Activated CD8-positive, alpha-beta T cell treated with anti-CD3 and anti-CD28 coated beads, Interleukin-2, amount 10 ng/mL, durations not matched to agents 7 days and 5 days (primary cell): Measurements from ENCODE around the gene ZNF629. TPM values are rescaled to one million over a fixed set of nuclear protein-coding genes. Genes with fewer than 3 reads are reported as not detected.
A peak's percentile ranks its signal among the peaks of the same experiment; 100 is the strongest.

ENCODE experiments used
- ATAC-seq: fragments of 150-1000 bp; cut with Tn5 transposase; one replicate; pipeline ENCODE4 v1.10.0; 2021; ENCODE audit warnings: moderate library complexity
- CTCF ChIA-PET: fragments of 350-600 bp; sonication (Branson Sonifier 250); formaldehyde crosslinking; loops from one replicate; lab custom pipeline; 2021; ENCODE audit warnings: antibody characterized with exemption; lab: Charles Lee
- POLR2A ChIA-PET: fragments of 350-600 bp; sonication (Branson Sonifier 250); formaldehyde crosslinking; loops from one replicate; lab custom pipeline; 2021; ENCODE audit warnings: antibody characterized with exemption; lab: Charles Lee
- DNase-seq: peaks from one replicate; pipeline ENCODE4 v3.0.0-alpha.2; 2020
- H3K27ac Mint-ChIP-seq: one replicate; pipeline ENCODE4 v1.8.0; 2021; ENCODE audit warnings: mild to moderate bottlenecking, mixed read lengths
- H3K27me3 Mint-ChIP-seq: one replicate; pipeline ENCODE4 v1.8.0; 2021; ENCODE audit warnings: low read depth, mixed read lengths
- H3K36me3 Mint-ChIP-seq: one replicate; pipeline ENCODE4 v1.8.0; 2021; ENCODE audit warnings: low read depth, mixed read lengths
- H3K4me1 Mint-ChIP-seq: one replicate; pipeline ENCODE4 v1.8.0; 2021; ENCODE audit warnings: low read depth, mixed read lengths
- H3K4me3 Mint-ChIP-seq: one replicate; pipeline ENCODE4 v1.8.0; 2021; ENCODE audit warnings: mild to moderate bottlenecking, mixed read lengths
- H3K9me3 Mint-ChIP-seq: one replicate; pipeline ENCODE4 v1.8.0; 2022; ENCODE audit warnings: mixed read lengths; ENCODE audit not compliant: insufficient read depth
- total RNA-seq, 2 experiments: library from RNA; stranded (reverse); gene quantifications; one replicate each; pipeline ENCODE4 v1.2.3, GENCODE V29; 2021

ZNF629 gene
- total RNA-seq, 2 experiments from 2014 or later = 1.7 to 1.9 TPM

DNA sequence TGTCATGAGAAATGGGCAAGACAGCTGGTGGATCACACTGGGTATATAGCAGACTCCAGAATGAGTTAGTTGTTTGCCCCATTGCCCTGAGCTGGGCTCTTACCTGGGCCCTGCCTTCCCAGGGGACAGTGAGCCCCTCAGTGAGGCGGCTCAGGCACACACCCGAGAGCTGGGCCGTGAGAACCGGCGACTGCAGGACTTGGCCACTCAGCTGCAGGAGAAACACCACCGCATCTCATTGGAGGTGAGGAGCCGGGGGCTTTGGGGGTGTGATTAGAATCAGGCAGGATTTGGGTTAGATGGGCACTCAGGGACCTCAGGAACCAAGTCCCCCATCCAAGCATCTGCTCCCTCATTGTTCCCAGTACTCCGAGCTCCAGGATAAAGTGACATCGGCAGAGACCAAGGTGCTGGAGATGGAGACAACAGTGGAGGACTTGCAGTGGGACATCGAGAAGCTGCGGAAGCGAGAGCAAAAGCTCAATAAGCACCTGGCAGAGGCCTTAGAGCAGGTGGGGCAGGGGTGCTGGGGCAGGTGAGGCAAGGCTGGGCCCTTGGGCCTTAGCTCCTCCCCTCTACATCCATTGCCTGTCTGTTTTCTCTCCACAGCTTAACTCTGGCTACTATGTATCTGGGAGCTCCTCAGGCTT lies 22.1 kb downstream of the ZNF629 start:
- H3K4me1 Mint-ChIP-seq = peaks cover 33% of the 10 kb centered on the region
- H3K9me3 Mint-ChIP-seq = no peaks in the 10 kb centered on the region
- no peak overlapping the region for H3K4me3 Mint-ChIP-seq
- peaks cover 63% of the 10 kb centered on the region for H3K36me3 Mint-ChIP-seq
- CTCF ChIA-PET = no interaction called here
- ATAC-seq (no peak), DNase-seq (no peak)
- no peak overlapping the region for H3K27ac Mint-ChIP-seq
- POLR2A ChIA-PET = interaction anchor here (0.9 to 1.6 kb wide), 2 partner anchors 17 to 57 kb away, joined by 3 read pairs; no protein-coding TSS in a partner anchor
- H3K27me3 Mint-ChIP-seq = no peaks in the 10 kb centered on the region

DNA sequence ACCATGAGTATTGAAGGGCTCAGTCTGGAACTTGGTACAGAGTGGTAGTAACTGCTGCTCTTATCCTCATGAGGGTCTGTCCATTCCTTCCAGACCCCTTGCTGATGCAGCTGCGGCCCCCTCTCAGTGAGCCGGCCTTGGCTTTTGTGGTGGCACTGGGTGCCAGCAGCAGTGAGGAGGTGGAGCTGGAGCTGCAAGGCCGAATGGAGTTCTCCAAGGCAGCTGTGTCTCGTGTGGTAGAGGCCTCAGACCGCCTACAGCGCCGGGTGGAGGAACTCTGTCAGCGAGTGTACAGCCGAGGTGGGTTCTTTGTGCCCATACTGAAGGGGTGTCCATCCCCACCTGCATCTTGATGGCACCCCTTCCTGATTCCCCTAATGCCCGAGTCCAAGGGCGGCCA lies 22.9 kb downstream of the ZNF629 start:
- H3K9me3 Mint-ChIP-seq = no peaks in the 10 kb centered on the region
- peak overlapping the region; percentile 28 for H3K4me3 Mint-ChIP-seq
- no peaks in the 10 kb centered on the region for H3K27me3 Mint-ChIP-seq
- no peak overlapping the region for H3K27ac Mint-ChIP-seq
- peaks cover 55% of the 10 kb centered on the region for H3K36me3 Mint-ChIP-seq
- ChIA-PET CTCF (no interaction called here), POLR2A (interaction anchor here (0.9 to 1.1 kb wide), 2 partner anchors 16 to 56 kb away, joined by 3 to 6 read pairs; partner anchors contain the start of gene PHKG2)
- DNase-seq (no peak), ATAC-seq (no peak)
- peaks cover 33% of the 10 kb centered on the region for H3K4me1 Mint-ChIP-seq

- peak overlapping the region; percentile 92 for H3K27ac Mint-ChIP-seq
Observed at GRCh38 chr16:30762991-30763725, 23.8 kb downstream of the ZNF629 start.

DNA sequence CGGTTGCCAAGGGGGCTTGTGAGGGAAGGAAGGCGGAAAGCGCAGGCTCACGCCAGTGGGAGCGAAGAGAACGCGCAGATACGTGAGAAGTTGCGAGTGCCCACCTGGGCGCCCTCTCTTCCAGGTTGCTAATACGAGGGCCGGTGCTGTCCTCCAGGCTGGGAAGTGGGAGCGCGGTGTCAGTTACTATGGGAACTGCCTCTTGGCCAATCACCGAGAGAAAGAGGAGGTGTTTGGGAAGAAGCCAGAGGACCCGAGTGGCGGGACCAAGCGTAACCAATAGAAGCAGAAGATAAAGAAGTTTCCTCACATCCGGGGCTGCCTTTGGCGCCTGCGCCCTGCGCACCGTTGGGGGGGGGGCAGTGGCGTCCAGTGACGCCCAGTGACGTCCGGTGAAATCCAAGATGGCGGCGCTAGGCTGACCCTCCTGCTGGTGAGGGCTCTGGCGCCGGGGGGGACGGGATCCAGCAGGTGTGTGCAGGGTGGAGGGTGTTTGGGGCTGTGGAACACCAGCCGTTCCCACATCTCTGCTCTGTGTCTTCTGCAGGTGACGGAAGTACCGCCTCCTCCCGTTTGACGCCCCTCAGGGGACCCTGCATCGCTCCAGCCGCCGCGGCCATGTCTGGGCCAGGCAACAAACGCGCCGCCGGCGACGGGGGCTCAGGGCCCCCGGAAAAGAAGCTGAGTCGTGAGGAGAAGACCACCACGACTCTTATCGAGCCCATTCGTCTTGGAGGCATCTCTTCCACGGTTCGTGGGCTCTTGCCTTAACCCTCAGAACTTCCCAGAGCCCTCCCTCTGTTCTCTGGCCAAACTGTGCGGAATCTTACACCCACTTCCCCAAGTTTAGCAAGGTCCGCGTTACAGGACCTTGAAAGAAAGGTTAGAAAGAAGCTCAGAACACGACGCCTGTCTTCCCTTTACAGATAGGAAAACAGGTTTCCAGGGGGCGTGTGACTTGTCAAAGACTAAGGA lies 24.8 kb downstream of the ZNF629 start, which contains the start of the genes CFAP119 and RNF40:
Gene CFAP119, minus strand, starts transcription at position 135 of the 975 bp plus-strand sequence. CDS start 314 bp downstream, outside the sequence.
Gene RNF40, plus strand, starts transcription at position 395 of the 975 bp plus-strand sequence. Its CDS starts 224 bp downstream, at position 619.
- Mint-ChIP-seq H3K36me3 (peaks cover 44% of the 10 kb centered on the region), H3K27me3 (no peaks in the 10 kb centered on the region), H3K27ac (peak within 1 kb of the TSS; percentile 92), H3K9me3 (no peaks in the 10 kb centered on the region), H3K4me3 (peak within 1 kb of the TSS; percentile 89), H3K4me1 (peaks cover 33% of the 10 kb centered on the region)
- POLR2A ChIA-PET = interaction anchor here (0.6 to 0.7 kb wide), 2 partner anchors 30 to 105 kb away, joined by 3 read pairs; no protein-coding TSS in a partner anchor
- CTCF ChIA-PET = interaction anchor here (1.1 to 1.2 kb wide), 4 partner anchors 8 to 82 kb away, joined by 3 to 4 read pairs (median 4); partner anchors contain the start of gene PHKG2
- DNase-seq (peak; percentile 96), ATAC-seq (peak; percentile 93)

More at GRCh38 chr16:30762991-30763725, 23.8 kb downstream of the ZNF629 start:
- ChIA-PET POLR2A (interaction anchor here (0.6 to 1.1 kb wide), 5 partner anchors 15 to 746 kb away, joined by 3 to 6 read pairs (median 3); partner anchors contain the start of gene PHKG2), CTCF (interaction anchor here (1.1 to 1.2 kb wide), 3 partner anchors 9 to 51 kb away, joined by 3 to 4 read pairs (median 4); partner anchors contain the start of gene PHKG2)
- Mint-ChIP-seq H3K27me3 (no peaks in the 10 kb centered on the region), H3K36me3 (peaks cover 51% of the 10 kb centered on the region), H3K4me1 (peaks cover 33% of the 10 kb centered on the region), H3K4me3 (peak overlapping the region; percentile 89), H3K9me3 (no peaks in the 10 kb centered on the region)
- DNase-seq (no peak), ATAC-seq (no peak)

GRCh38 chr16:30761427-30761927 lies 25.5 kb downstream of the ZNF629 start:
- Mint-ChIP-seq H3K27ac (peak overlapping the region; percentile 92), H3K9me3 (no peaks in the 10 kb centered on the region), H3K4me1 (peaks cover 33% of the 10 kb centered on the region), H3K36me3 (peaks cover 37% of the 10 kb centered on the region), H3K4me3 (peak overlapping the region; percentile 89), H3K27me3 (no peaks in the 10 kb centered on the region)
- CTCF ChIA-PET = interaction anchor here (1.2 to 1.4 kb wide), 2 partner anchors 9 to 83 kb away, joined by 3 read pairs; no protein-coding TSS in a partner anchor
- ATAC-seq = peak; percentile 55
- DNase-seq = peak; percentile 68
- POLR2A ChIA-PET = no interaction called here

DNA sequence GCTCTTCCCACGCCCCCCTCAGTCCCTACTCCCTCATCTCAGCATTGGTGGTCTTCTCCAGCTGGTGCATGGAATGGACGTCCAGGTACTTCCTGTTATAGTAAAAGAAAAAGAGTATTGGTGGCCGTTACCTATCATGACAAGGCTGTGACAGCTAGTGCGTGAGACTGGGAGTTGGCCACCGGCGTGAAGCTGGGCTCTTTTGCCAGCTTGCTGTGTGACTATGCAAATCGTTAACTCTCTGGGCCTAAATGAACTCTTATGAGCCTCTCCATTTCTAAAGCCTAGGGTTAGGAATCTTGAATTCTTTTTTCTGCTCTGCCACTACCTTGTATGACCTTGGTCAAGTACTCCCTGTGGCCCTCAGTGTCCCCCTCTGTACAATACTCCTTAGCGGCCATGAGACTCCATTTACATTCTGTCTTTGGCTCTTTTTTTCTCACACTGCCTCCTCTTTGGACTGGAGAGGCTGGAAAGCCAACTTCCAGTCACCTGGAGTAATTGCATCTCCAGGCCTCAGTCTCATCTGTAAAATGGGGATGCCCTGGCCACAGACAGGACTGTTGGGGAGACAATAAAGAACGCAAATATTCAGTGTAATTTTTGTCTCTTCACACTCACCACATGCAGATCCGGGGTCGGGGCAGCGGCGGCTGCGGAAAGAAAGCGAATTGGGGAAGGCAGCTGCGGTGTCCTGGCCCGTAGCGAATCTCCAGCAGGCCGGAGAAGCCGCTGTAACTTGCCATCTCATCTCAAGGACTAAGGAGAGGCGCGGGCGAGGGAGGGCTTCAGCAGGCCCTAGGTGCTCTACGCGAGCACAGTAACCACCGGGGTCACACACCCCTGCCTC lies 26.2 kb downstream of the ZNF629 start:
- H3K27ac Mint-ChIP-seq = peak overlapping the region; percentile 92
- ChIA-PET CTCF (interaction anchor here (0.6 to 2.5 kb wide), 5 partner anchors 10 to 175 kb away, joined by 3 to 7 read pairs (median 3); no protein-coding TSS in a partner anchor), POLR2A (interaction anchor here (1.9 kb wide), 1 partner anchor 13 kb away, joined by 9 read pairs; the partner anchor contains the start of gene PHKG2)
- H3K4me3 Mint-ChIP-seq = peak overlapping the region; percentile 89
- H3K9me3 Mint-ChIP-seq = no peaks in the 10 kb centered on the region
- ATAC-seq (no peak), DNase-seq (no peak)
- H3K4me1 Mint-ChIP-seq = peaks cover 33% of the 10 kb centered on the region
- no peaks in the 10 kb centered on the region for H3K27me3 Mint-ChIP-seq
- peaks cover 34% of the 10 kb centered on the region for H3K36me3 Mint-ChIP-seq

DNA sequence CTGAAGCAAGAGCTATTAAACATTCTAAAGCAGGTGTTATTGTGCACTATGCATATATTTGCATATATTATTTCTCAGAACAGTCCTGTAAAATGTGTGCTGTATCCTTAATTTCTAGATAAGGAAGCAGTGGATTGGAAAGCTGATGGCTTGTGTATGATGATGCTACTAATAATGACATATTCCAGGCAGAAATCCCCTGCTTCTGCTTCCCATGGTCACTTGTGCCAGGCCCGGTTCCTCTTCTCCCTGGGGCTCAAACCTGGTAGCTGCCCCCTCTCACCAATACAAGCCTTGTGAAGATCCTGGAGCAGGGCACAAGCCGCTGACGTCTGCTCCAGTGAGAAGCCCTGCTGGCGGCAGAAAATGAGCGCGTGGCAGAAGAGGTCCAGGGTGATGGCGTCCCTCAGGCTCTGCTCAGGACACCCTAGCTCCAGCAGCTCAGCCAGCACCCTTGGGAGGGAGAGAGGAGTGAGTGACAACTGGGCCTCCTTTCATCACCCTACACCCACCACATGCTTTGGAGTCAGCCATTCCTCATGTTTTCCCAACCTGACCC lies 26.9 kb downstream of the ZNF629 start:
- H3K4me3 Mint-ChIP-seq = peak overlapping the region; percentile 5
- no peak for DNase-seq
- peaks cover 33% of the 10 kb centered on the region for H3K4me1 Mint-ChIP-seq
- no peaks in the 10 kb centered on the region for H3K27me3 Mint-ChIP-seq
- CTCF ChIA-PET = interaction anchor here (0.6 to 2.5 kb wide), 5 partner anchors 11 to 176 kb away, joined by 3 to 7 read pairs (median 3); no protein-coding TSS in a partner anchor
- peaks cover 27% of the 10 kb centered on the region for H3K36me3 Mint-ChIP-seq
- H3K9me3 Mint-ChIP-seq = no peaks in the 10 kb centered on the region
- POLR2A ChIA-PET = interaction anchor here (0.6 to 1.9 kb wide), 3 partner anchors 9 to 20 kb away, joined by 3 to 9 read pairs (median 3); partner anchors contain the start of gene PHKG2
- no peak overlapping the region for H3K27ac Mint-ChIP-seq
- ATAC-seq = no peak

- DNase-seq = no peak
- no peak overlapping the region for H3K27ac Mint-ChIP-seq
- POLR2A ChIA-PET = interaction anchor here (0.9 to 1.1 kb wide), 2 partner anchors 8 to 11 kb away, joined by 3 read pairs; partner anchors contain the start of gene PHKG2
- H3K4me3 Mint-ChIP-seq = no peak overlapping the region
- peaks cover 23% of the 10 kb centered on the region for H3K36me3 Mint-ChIP-seq
- no peaks in the 10 kb centered on the region for H3K9me3 Mint-ChIP-seq
- ATAC-seq = no peak
- peaks cover 32% of the 10 kb centered on the region for H3K4me1 Mint-ChIP-seq
- CTCF ChIA-PET = interaction anchor here (1.0 to 2.5 kb wide), 2 partner anchors 55 to 65 kb away, joined by 4 to 7 read pairs; no protein-coding TSS in a partner anchor
- no peaks in the 10 kb centered on the region for H3K27me3 Mint-ChIP-seq
Observed at GRCh38 chr16:30758988-30759491, 28.0 kb downstream of the ZNF629 start.

- CTCF ChIA-PET = no interaction called here
- ATAC-seq (no peak), DNase-seq (no peak)
- Mint-ChIP-seq H3K36me3 (peaks cover 18% of the 10 kb centered on the region), H3K27me3 (no peaks in the 10 kb centered on the region), H3K9me3 (no peaks in the 10 kb centered on the region), H3K27ac (no peak overlapping the region), H3K4me3 (no peak overlapping the region), H3K4me1 (peaks cover 15% of the 10 kb centered on the region)
- POLR2A ChIA-PET = interaction anchor here (0.9 kb wide), 1 partner anchor 10 kb away, joined by 5 read pairs; the partner anchor contains the start of gene PHKG2
Observed at GRCh38 chr16:30757316-30757715, 29.7 kb downstream of the ZNF629 start.
